Bone marrow (tissue), 2 donors: Measurements from ENCODE around the gene GORASP2.

Experiments
- DNase-seq, 2 donors: peaks; one replicate each; lab custom pipeline; 2025; lab: John Stamatoyannopoulos, UW

The GORASP2 gene

DNA sequence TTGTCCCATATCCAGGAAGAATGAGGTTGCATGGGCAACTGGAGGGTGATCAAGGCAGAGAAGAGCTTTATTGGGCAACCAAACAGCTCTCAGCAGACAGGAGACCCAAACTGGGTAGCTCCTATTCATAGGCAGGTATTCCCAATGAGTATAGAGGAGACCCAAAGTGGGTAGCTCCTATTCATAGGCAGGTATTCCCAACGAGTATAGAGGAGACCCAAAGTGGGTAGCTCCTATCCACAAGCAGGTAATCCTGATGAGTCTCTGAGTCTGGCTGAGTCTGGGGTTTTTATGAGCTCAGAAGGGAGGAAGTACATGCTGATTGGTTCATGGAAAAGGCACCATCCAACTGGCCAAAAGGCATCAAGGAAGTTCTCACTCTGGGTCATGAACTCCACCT, 5.3 kb upstream of the GORASP2 start:
- DNase-seq = no peak

- DNase-seq = no peak
Measured at GRCh38 chr2:170924969-170925368, 4.1 kb upstream of the GORASP2 start.

GRCh38 chr2:170925923-170926322, 3.1 kb upstream of the GORASP2 start:
- DNase-seq = no peak

DNA sequence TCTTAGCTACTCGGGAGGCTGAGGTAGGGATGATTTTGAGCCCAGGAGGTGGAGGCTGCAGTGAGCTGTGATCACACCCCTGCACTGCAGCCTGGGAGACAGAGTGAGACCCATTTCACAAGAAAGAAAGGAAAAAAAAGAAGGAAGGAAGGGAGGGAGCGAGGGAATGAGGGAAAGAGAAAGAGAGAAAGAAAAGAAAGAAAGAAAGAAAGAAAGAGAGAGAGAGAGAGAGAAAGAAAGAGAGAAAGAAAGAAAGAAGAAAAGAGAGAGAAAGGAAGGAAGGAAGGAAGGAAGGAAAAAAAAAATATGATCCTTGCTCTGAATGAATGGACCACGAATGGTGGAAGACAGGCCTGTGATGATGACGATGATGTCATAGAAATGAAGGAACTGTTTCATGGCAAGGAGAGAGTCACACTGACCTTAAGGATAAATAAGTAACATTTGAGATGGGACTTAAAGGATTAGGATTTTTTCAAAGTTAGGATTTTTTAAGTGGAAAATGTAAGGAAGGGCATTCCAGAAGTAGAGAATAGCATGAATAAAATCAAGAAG, 2.2 kb upstream of the GORASP2 start:
- no peak for DNase-seq

GRCh38 chr2:170928036-170928823, 823 bp upstream of the GORASP2 start:
- DNase-seq = no peak

GRCh38 chr2:170929686-170930050, 615 bp downstream of the GORASP2 start:
- DNase-seq = no peak

GRCh38 chr2:170930131-170930990, 1.3 kb downstream of the GORASP2 start:
- no peak for DNase-seq

GRCh38 chr2:170930991-170931266, 1.9 kb downstream of the GORASP2 start:
- DNase-seq = no peak

GRCh38 chr2:170932166-170932565, 3.1 kb downstream of the GORASP2 start:
- no peak for DNase-seq

DNA sequence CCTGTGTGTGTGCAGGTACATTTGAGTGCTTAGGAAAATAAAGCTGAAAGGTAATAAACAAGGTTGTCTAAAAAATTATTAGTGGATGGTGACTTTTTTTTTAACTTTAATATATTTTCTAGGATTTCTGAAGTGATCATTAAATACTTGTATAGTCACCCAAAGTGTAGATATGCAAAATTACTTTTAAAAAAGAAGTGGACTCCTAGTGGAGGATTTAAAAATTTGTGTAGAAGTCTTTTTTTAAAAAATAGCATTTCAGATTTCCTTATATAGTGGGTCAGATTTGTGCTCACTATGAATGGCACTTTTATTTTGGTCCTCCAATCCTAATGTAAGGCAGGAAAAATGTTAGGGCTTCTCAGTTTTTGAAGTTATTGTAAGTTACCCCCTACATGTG, 3.9 kb downstream of the GORASP2 start:
- no peak for DNase-seq

GRCh38 chr2:170937709-170938379, 8.8 kb downstream of the GORASP2 start:
- DNase-seq = no peak

- no peak for DNase-seq
Measured at GRCh38 chr2:170940066-170940465, 11.0 kb downstream of the GORASP2 start.

DNA sequence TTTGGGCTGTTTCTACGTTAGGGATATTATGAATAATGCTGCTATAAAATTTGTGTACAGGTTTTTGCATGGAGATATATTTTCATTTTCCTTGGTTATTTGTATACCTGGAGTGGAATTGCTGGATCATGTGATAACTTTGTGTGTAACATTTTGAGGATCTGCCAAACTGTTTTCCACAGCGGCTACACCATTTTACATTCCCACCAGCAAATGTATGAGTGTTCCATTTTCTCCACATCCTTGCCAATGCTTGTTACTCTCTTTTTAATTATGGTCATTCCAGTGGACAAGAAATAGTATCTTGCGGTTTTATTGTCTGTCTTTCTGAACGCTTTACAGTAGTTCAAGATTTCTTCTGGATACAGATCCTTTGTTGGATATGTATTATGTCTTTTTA, 13.6 kb downstream of the GORASP2 start:
- no peak for DNase-seq

GRCh38 chr2:170943041-170943440, 14.0 kb downstream of the GORASP2 start:
- no peak for DNase-seq

DNA sequence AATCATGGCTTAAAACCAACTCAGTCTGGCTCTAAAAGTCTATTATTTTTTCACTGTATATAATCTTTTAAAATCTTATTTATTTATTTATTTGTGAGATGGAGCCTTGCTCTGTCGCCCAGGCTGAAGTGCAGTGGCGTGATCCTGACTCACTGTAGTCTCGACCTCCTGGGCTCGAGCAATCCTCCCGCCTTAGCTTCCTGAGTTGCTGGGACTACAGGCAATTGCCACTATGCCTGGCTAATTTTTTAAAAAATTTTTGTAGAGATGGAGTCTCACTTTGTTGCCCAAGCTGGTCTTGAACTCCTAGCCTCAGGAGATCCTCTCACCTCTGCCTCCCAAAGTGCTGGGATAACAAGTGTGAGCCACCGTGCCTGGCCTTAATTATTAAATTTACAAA, 14.5 kb downstream of the GORASP2 start:
- DNase-seq = no peak

GRCh38 chr2:170944545-170944944, 15.5 kb downstream of the GORASP2 start:
- no peak for DNase-seq

DNA sequence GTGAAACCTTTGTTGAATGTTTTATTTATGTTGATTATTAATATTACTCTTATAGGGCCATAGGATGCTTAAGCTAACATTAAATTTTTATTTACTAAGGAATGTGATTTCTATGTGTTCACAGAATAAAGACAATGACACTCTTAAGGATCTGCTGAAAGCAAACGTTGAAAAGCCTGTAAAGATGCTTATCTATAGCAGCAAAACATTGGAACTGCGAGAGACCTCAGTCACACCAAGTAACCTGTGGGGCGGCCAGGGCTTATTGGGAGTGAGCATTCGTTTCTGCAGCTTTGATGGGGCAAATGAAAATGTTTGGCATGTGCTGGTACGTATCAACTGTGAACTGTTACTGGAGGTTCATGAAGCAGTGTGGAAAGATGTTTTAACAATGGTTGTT, 20.4 kb downstream of the GORASP2 start:
- DNase-seq = no peak

DNA sequence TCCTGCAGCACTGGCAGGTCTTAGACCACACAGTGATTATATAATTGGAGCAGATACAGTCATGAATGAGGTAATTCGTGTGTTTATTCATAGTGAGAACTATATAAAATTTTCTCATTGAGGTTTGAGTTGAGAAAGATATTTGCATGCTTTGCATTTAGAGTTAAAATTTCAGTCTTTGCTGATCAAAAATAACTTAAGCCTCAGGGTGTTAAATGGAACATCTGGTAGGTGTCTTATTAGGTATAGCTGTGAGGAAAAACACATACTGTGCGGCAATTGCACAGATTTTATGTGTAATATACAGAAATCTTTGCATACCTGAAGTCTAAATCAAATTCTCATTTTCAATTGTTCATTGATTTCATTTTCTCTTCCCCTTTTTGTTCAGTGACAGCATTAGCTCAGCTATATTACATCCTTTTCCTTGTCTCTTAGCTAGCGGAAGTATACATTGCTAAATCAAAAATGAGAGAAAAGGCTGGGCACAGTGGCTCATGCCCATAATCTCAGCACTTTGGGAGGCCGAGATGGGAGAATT, 21.2 kb downstream of the GORASP2 start:
- no peak for DNase-seq

DNA sequence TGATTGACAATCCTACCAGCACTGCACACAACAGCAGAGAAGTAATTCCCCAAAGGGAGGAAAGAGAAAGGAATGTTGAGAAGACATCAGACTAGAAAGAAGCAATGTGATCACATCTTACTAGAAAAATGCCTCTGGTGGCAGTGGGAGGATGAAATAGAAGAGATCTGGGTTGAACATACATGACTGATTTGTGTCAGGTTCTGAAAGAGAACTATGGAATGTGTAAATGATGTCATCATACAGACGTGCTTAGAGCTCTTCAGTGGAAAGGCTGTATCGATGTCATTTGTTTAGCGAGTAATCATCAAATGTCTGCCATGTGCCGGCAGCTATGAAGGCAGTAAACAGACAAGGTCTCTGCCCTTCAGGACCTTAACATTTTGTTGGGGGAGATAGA, 24.9 kb downstream of the GORASP2 start:
- DNase-seq = no peak

GRCh38 chr2:170963386-170963785, 34.3 kb downstream of the GORASP2 start:
- DNase-seq = no peak

- DNase-seq = no peak
Measured at GRCh38 chr2:170965446-170966225, 36.6 kb downstream of the GORASP2 start.
